IMR-90 (cell line): ENCODE measurements around the gene KIF20B. TPM values are rescaled to one million over a fixed set of nuclear protein-coding genes. Genes with fewer than 3 reads are reported as not detected.
"Not testable (repeated sequence)": the region's sequence is repeated elsewhere in the genome, so short reads cannot be mapped to it uniquely, and the experiment has no call there.

Experiments used
- ATAC-seq: fragments of 200-7000 bp; cut with Tn5 transposase; 2 replicates; pipeline ENCODE4 v1.9.1; 2020; ENCODE audit warnings: low read depth, mild to moderate bottlenecking, moderate library complexity
- BruUV-seq: library from RNA; stranded (reverse); fragments of 400-500 nt; replicated peaks from 2 replicates; lab custom pipeline; 2021; lab: Mats Ljungman, UMichigan
- CTCF ChIA-PET: fragments of 300-600 bp; formaldehyde crosslinking; extraction: SDS; loops from one replicate; lab custom pipeline; 2021; ENCODE audit warnings: antibody characterized with exemption; lab: Yijun Ruan, JAX
- POLR2A ChIA-PET: fragments of 300-600 bp; sonication (Branson Sonifier 250); formaldehyde crosslinking; loops from one replicate; lab custom pipeline; 2022; ENCODE audit warnings: antibody characterized with exemption; ENCODE audit not compliant: unreplicated experiment; lab: Charles Lee
- DNase-seq: peaks from one replicate; pipeline ENCODE4 v3.0.0; 2013
- H2AFZ ChIP-seq: replicated peaks from 2 replicates; pipeline ENCODE3; 2013; ENCODE audit warnings: low read length, mild to moderate bottlenecking; ENCODE audit not compliant: poor library complexity
- H2AK5ac ChIP-seq: 2 replicates; pipeline ENCODE4 v1.6.1; 2013; ENCODE audit warnings: low read depth, low read length, inconsistent platforms
- H2AK9ac ChIP-seq: replicated peaks from 2 replicates; pipeline ENCODE3; 2013; ENCODE audit warnings: mild to moderate bottlenecking, low read depth, low read length, moderate library complexity; ENCODE audit not compliant: poor library complexity
- H2BK120ac ChIP-seq: 2 replicates; pipeline ENCODE4 v1.6.1; 2013; ENCODE audit warnings: low read depth, low read length, inconsistent platforms
- H2BK15ac ChIP-seq: 3 replicates; pipeline ENCODE4 v1.6.1; 2013; ENCODE audit warnings: low read depth, low read length, inconsistent platforms
- H2BK20ac ChIP-seq: 2 replicates; pipeline ENCODE4 v1.6.1; 2013; ENCODE audit warnings: low read depth, mild to moderate bottlenecking, inconsistent platforms, low read length, moderate library complexity
- H2BK5ac ChIP-seq: 2 replicates; pipeline ENCODE4 v1.6.1; 2013; ENCODE audit warnings: mild to moderate bottlenecking, low read depth, low read length, inconsistent platforms; ENCODE audit not compliant: poor library complexity, severe bottlenecking
- H3K14ac ChIP-seq: replicated peaks from 2 replicates; pipeline ENCODE4 v1.6.1; 2013; ENCODE audit warnings: low read depth, low read length, inconsistent platforms
- H3K18ac ChIP-seq: 2 replicates; pipeline ENCODE4 v1.6.1; 2013; ENCODE audit warnings: low read depth, low read length, control low read depth
- H3K23ac ChIP-seq: 2 replicates; pipeline ENCODE4 v1.6.1; 2013; ENCODE audit warnings: low read depth, low read length, inconsistent platforms
- H3K27ac ChIP-seq: 2 replicates; pipeline ENCODE4 v1.5.1; 2013; ENCODE audit warnings: mild to moderate bottlenecking, control low read depth, low read length; ENCODE audit not compliant: insufficient read depth
- H3K27me3 ChIP-seq: 2 replicates; pipeline ENCODE4 v1.6.1; 2013; ENCODE audit warnings: low read length; ENCODE audit not compliant: control insufficient read depth, insufficient read depth
- H3K36me3 ChIP-seq: 2 replicates; pipeline ENCODE4 v1.6.1; 2013; ENCODE audit warnings: low read length, mixed read lengths; ENCODE audit not compliant: control insufficient read depth, insufficient read depth
- H3K4ac ChIP-seq: 2 replicates; pipeline ENCODE4 v1.6.1; 2013; ENCODE audit warnings: low read depth, low read length, inconsistent platforms
- H3K4me1 ChIP-seq: 2 replicates; pipeline ENCODE4 v1.6.1; 2013; ENCODE audit warnings: low read length, mixed read lengths; ENCODE audit not compliant: control insufficient read depth, insufficient read depth
- H3K4me2 ChIP-seq: 2 replicates; pipeline ENCODE4 v1.6.1; 2013; ENCODE audit warnings: low read depth, mild to moderate bottlenecking, control low read depth, low read length, moderate library complexity
- H3K4me3 ChIP-seq: 2 replicates; pipeline ENCODE4 v1.5.1; 2013; ENCODE audit warnings: low read depth, mild to moderate bottlenecking, control low read depth, low read length, moderate library complexity; ENCODE audit not compliant: insufficient read depth
- H3K56ac ChIP-seq: 2 replicates; pipeline ENCODE4 v1.6.1; 2013; ENCODE audit warnings: low read length, inconsistent platforms; ENCODE audit not compliant: insufficient read depth; ENCODE audit errors: extremely low read depth
- H3K79me1 ChIP-seq, 2 experiments: 2 replicates each; pipeline ENCODE4 v1.6.1; 2013; ENCODE audit warnings: low read length in 2 of 2, inconsistent platforms in 1 of 2, low read depth in 1 of 2
- H3K9ac ChIP-seq: 2 replicates; pipeline ENCODE4 v1.6.1; 2013; ENCODE audit warnings: low read depth, low read length, control low read depth
- H3K9me1 ChIP-seq: 2 replicates; pipeline ENCODE4 v1.6.1; 2013; ENCODE audit warnings: low read length, inconsistent platforms; ENCODE audit not compliant: insufficient read depth
- H3K9me3 ChIP-seq: 2 replicates; pipeline ENCODE4 v1.6.1; 2013; ENCODE audit warnings: low read length; ENCODE audit not compliant: control insufficient read depth, insufficient read depth
- H4K20me1 ChIP-seq: 2 replicates; pipeline ENCODE4 v1.6.1; 2013; ENCODE audit warnings: low read length, inconsistent platforms; ENCODE audit not compliant: insufficient read depth
- H4K5ac ChIP-seq: 2 replicates; pipeline ENCODE4 v1.6.1; 2013; ENCODE audit warnings: mild to moderate bottlenecking, low read depth, low read length, control low read depth
- H4K8ac ChIP-seq, 2 experiments: 2 replicates each; pipeline ENCODE4 v1.6.1; 2013; ENCODE audit warnings: low read depth in 2 of 2, low read length in 2 of 2, control low read depth in 1 of 2, inconsistent platforms in 1 of 2
- H4K91ac ChIP-seq: 2 replicates; pipeline ENCODE4 v1.6.1; 2013; ENCODE audit warnings: low read depth, low read length, inconsistent platforms; ENCODE audit not compliant: insufficient read depth
- WGBS, 2 experiments: methylation state at CpG; one replicate each; pipeline versions ENCODE4 v1.1.5 to v1.1.7; 2013; ENCODE audit warnings: missing lambda C conversion rate in 2 of 2; ENCODE audit not compliant: insufficient read length in 1 of 2; ENCODE audit errors: extremely low coverage in 2 of 2; 5-methylcytosine and 5-hydroxymethylcytosine counted together
- dilution Hi-C: fragments of 300-500 bp; cut with HindIII; formaldehyde crosslinking; loops from one replicate; pipeline ENCODE4 v1.14.3; 2018; ENCODE audit warnings: low sequenced_read_pairs; ENCODE audit not compliant: unreplicated experiment
- in situ Hi-C: fragments of 300-500 bp; cut with MboI; formaldehyde crosslinking; loops from 3 replicates; pipeline ENCODE4 v1.14.3; 2019; ENCODE audit warnings: low sequenced_read_pairs, inconsistent platforms, mixed read lengths
- intact Hi-C: fragments of 100-400 bp; cut with micrococcal nuclease; formaldehyde crosslinking; loops from 2 replicates; pipeline ENCODE4 v1.10.0; 2022
- polyA plus RNA-seq, 3 experiments: library from polyadenylated mRNA; depleted of rRNA; stranded (reverse); fragments of >200 nt; gene quantifications; 2 replicates each; pipeline ENCODE4 v1.2.3, GENCODE V29; 2012; ENCODE audit warnings: low replicate concordance in 1 of 3
- total RNA-seq: library from RNA; depleted of rRNA; stranded (reverse); fragments of >200 nt; gene quantifications from 2 replicates; pipeline ENCODE4 v1.2.3, GENCODE V29; 2012; rRNA removed

Gene KIF20B
- total and polyA plus RNA-seq, 2 of the 4 experiments (the other 2 are of a cell fraction), result 3.1 to 23.5 TPM

GRCh38 chr10:89819008-89819407 is 117.6 kb downstream of the KIF20B start:
- H3K9ac ChIP-seq, CTCF ChIA-PET, POLR2A ChIA-PET: not testable (repeated sequence)

More at GRCh38 chr10:89819008-89819407, 117.6 kb downstream of the KIF20B start:
- H2AK5ac ChIP-seq, H4K91ac ChIP-seq, H3K36me3 ChIP-seq, H3K9me1 ChIP-seq, H2BK120ac ChIP-seq, intact Hi-C loops, H3K18ac ChIP-seq, H4K5ac ChIP-seq, H2BK5ac ChIP-seq, in situ Hi-C loops, H3K27me3 ChIP-seq, H3K27ac ChIP-seq, BruUV-seq, H3K4me3 ChIP-seq, H4K8ac ChIP-seq, H3K14ac ChIP-seq, H2AFZ ChIP-seq, H3K4ac ChIP-seq, dilution Hi-C loops, H3K4me1 ChIP-seq, H2BK15ac ChIP-seq, H3K9me3 ChIP-seq, H2AK9ac ChIP-seq, H3K4me2 ChIP-seq, H2BK20ac ChIP-seq, ATAC-seq, H3K56ac ChIP-seq, DNase-seq, H3K23ac ChIP-seq, H3K79me1 ChIP-seq, H4K20me1 ChIP-seq: not testable (repeated sequence)
- WGBS, 2 experiments, result 67% methylated on average over 2 of the region's 3 CpGs; no CpG with 5 or more reads in 1 of the 2 experiments

Other genes starting within 250 kb of the KIF20B start
- 1.6 and 2.2 TPM in 2 replicates for gene SLC16A12, start 166.0 kb upstream of the KIF20B start, total RNA-seq
- 1.0 and 1.4 TPM in 2 replicates for gene SLC16A12, start 166.0 kb upstream of the KIF20B start, polyA plus RNA-seq (2012; rRNA removed)
- gene PANK1, start 56.3 kb upstream of the KIF20B start, total RNA-seq, result 6.7 and 8.8 TPM in 2 replicates
- 3.0 TPM in 2 replicates for gene PANK1, start 56.3 kb upstream of the KIF20B start, polyA plus RNA-seq (2012; rRNA removed)